NT2/D1 (cell line): ENCODE results near the gene PRKAA1.

Source experiments
- YY1 ChIP-seq: IDR thresholded peaks from 2 replicates; pipeline ENCODE4 v1.6.1; 2011; ENCODE audit not compliant: insufficient read length, insufficient read depth
- ZNF274 ChIP-seq: IDR thresholded peaks from 2 replicates; pipeline ENCODE4 v1.6.1; 2011; ENCODE audit warnings: mild to moderate bottlenecking, low read depth, low read length

DNA sequence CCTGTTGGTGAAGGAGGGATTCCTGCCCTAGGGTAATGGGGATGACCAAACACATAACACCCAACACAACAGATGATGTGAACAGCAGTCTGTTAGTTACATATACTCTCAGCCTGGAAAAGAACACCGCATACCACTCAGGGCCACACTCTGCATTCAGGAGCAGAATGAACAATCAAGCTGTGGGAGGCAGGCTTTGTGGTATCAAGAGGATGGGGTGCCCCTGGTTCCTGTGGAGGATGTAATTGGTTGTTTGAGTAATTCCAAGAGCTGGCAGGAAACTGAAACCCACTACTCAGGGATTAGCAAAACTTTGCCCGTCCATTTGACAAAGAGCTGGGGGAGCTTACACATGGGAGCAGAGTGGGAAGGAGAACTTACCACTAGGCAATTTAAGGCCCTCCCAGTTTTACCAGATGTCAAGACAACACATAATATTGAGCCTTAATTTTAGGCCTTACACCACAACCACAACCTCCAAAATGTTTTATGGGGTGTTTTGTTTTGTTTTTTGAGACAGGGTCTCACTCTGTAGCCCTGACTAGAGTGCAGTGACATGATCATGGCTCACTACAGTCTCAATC, 15.6 kb upstream of the PRKAA1 start:
- TF ChIP-seq YY1 (no peak), ZNF274 (no peak)
